Psoas muscle (tissue), 8 donors: ENCODE results near the gene EVX1. TPM values are rescaled to one million over a fixed set of nuclear protein-coding genes. Genes with fewer than 3 reads are reported as not detected.

ENCODE experiments used
- ATAC-seq, 4 donors: fragments of 200-7000 bp; cut with Tn5 transposase; one replicate each; pipeline ENCODE4 v1.9.1; 2020; ENCODE audit warnings: moderate library complexity in 3 of 4, mild to moderate bottlenecking in 2 of 4
- DNase-seq, 2 donors: peaks; one replicate each; pipeline ENCODE4 v3.0.0-alpha.2; 2020
- H3K27ac ChIP-seq: fragments of 200-600 bp; one replicate; pipeline ENCODE4 v1.8.0; 2022
- H3K27me3 ChIP-seq, 3 donors: fragments of 200-600 bp in 1 of 3; one replicate each; pipeline versions ENCODE4 v1.6.1 to v1.8.0; 2013 to 2022; ENCODE audit warnings: low read length in 2 of 3, mild to moderate bottlenecking in 2 of 3, moderate library complexity in 1 of 3; ENCODE audit not compliant: insufficient read depth in 3 of 3
- H3K36me3 ChIP-seq, 2 donors: fragments of 200-600 bp in 1 of 2; one replicate each; pipeline versions ENCODE4 v1.6.1 to v1.8.0; 2013 to 2022; ENCODE audit warnings: low read depth in 1 of 2, mild to moderate bottlenecking in 1 of 2, moderate library complexity in 1 of 2; ENCODE audit not compliant: insufficient read depth in 1 of 2
- H3K4me1 ChIP-seq: fragments of 200-600 bp; one replicate; pipeline ENCODE4 v1.8.0; 2022
- H3K4me3 ChIP-seq: fragments of 200-600 bp; one replicate; pipeline ENCODE4 v1.8.0; 2022; ENCODE audit warnings: mild to moderate bottlenecking
- H3K9me3 ChIP-seq: fragments of 200-600 bp; one replicate; pipeline ENCODE4 v1.8.0; 2022
- WGBS, 3 donors: extraction: QIAGEN DNeasy Blood & Tissue Kit; methylation state at CpG; one replicate each; pipeline versions ENCODE4 v1.1.6 to v1.1.7; 2013; 5-methylcytosine and 5-hydroxymethylcytosine counted together
- intact Hi-C, 2 donors: fragments of 100-400 bp; cut with DNase I; formaldehyde crosslinking; loops; one replicate each; pipeline versions ENCODE4 v1.11.0 to v1.14.2; 2022
- polyA plus RNA-seq, 3 donors: library from polyadenylated mRNA; stranded (reverse); fragments of 200-250 nt; gene quantifications; one replicate each; pipeline ENCODE4 v1.2.3, GENCODE V29; 2013
- total RNA-seq, 4 donors: library from RNA; stranded (reverse); fragmentation: NEBNext Ultra II Directional in 2 of 4; extraction: Animal tissue kit (Norgen Biotek cat#: 25700) in 2 of 4; gene quantifications; one replicate each; pipeline versions ENCODE4 v1.2.1 to v1.2.4, GENCODE V29; 2021 to 2023
- TF ChIP-seq, protein P1 (sequence below): fragments of 200-600 bp; IDR thresholded peaks from one replicate; pipeline ENCODE4 v1.8.0; 2022; ENCODE audit warnings: antibody characterized with exemption
- donor health status: healthy with polysubstance abuse.
- donor health status: DM: no; HTN: no; CAD: no; lungs with moderate emphysema.
- donor health status: Bipolar disorder and iron deficiency.
- donor health status: healthy.
- donor health status: DM: yes; HTN: yes; CAD: no.
- donor health status: DM: no; HTN: no; CAD: no.
- donor health status: DM: no; HTN: no; CAD: no.
- donor health status: DM: yes; HTN: yes; CAD: no.

EVX1 gene
- total and polyA plus RNA-seq, 7 donors: not detected

DNA sequence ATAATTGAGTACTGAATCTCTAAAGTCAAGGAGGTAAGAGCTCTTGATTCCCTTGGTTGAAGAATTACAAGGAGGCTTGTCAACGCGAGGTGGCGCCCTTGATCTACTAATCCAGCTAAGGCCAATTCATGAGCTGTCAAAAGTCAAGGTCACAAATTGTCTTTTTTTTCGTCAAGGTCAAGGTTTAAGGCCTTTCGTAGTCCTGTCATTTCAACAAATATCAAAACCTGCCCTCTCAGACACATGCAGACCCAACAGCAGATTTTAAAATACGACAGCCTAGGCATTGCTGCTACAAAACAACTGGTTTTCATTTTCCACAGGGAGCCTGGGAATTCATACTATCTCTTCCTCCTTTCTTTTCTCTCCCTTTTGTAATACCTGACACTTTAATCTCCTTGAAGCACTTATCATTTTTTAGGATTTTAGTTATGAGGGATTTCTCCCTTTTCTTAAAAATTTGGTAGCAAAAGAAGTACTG lies 46.3 kb upstream of the EVX1 start:
- intact Hi-C loops: loop anchor here (2.0 to 10.0 kb wide), 8 partner anchors 381 to 898 kb away; no protein-coding TSS in a partner anchor
- WGBS, 3 donors: 5 to 7% (median 5%) methylated on average over 6 of the region's 6 CpGs
- Histone ChIP-seq H3K4me3 (no peak overlapping the region), H3K4me1 (peaks cover 10% of the 10 kb centered on the region), H3K9me3 (no peaks in the 10 kb centered on the region), H3K36me3 (no peaks in the 10 kb centered on the region), H3K27me3 (peaks cover 0 to 95% (median 38%) of the 10 kb centered on the region in 3 donors), H3K27ac (no peak overlapping the region)
- TF ChIP-seq, protein P1, sequence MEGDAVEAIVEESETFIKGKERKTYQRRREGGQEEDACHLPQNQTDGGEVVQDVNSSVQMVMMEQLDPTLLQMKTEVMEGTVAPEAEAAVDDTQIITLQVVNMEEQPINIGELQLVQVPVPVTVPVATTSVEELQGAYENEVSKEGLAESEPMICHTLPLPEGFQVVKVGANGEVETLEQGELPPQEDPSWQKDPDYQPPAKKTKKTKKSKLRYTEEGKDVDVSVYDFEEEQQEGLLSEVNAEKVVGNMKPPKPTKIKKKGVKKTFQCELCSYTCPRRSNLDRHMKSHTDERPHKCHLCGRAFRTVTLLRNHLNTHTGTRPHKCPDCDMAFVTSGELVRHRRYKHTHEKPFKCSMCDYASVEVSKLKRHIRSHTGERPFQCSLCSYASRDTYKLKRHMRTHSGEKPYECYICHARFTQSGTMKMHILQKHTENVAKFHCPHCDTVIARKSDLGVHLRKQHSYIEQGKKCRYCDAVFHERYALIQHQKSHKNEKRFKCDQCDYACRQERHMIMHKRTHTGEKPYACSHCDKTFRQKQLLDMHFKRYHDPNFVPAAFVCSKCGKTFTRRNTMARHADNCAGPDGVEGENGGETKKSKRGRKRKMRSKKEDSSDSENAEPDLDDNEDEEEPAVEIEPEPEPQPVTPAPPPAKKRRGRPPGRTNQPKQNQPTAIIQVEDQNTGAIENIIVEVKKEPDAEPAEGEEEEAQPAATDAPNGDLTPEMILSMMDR: peak; percentile 82
- DNase-seq: peak; percentile 81 to 90
- ATAC-seq: peak in 2 of 4 donors; percentile 60 to 71

DNA sequence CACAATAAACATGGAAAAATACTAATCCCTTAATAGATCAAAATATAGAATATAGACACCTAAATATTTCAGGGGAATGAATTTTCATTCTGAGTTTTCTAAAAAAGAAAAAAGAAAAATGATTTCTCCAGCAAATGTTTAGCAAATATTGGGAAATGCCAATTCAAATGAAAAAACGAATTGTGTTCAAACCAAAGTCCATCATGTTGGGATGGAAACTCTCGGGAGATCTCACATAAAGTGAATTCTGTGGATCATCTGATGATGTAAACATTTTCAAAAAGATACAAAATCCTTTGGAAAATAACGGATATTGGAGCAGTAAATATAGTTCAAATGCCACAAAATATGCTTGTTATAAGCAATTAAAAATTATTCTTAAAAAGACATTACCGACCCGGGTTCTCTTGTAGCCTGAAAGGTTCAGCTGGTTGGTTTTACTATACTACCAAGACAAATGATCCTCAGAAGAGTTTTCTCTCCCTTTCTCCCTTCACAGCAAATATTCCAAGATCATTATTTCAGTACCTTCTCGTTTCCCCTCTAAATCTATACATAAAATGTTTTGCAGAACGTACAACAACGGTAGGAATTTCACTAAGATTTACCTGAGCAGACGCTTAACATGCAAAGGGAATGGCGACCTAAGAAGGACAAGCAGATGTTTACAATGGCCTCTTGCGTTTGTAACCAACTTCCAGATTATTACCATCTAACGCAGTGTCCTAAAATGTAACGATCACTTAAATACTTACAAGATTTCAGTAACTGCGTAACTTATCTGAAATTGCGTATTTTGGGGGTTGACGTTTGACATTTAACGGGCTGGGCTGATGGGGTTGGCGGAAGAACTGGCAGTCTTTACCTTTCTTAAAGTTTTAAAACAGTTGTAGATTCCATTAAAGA lies 45.2 kb upstream of the EVX1 start:
- WGBS, 3 donors: 32 to 37% (median 32%) methylated on average over 18 of the region's 18 CpGs
- H3K4me3 ChIP-seq: no peak overlapping the region
- H3K27ac ChIP-seq: no peak overlapping the region
- H3K4me1 ChIP-seq: peaks cover 10% of the 10 kb centered on the region
- H3K36me3 ChIP-seq: no peaks in the 10 kb centered on the region
- no peak for ATAC-seq
- intact Hi-C loops: loop anchor here (2.0 to 10.0 kb wide), 8 partner anchors 380 to 897 kb away; no protein-coding TSS in a partner anchor
- no peak for DNase-seq
- H3K9me3 ChIP-seq: no peaks in the 10 kb centered on the region
- TF ChIP-seq, protein P1: no peak
- peaks cover 0 to 95% (median 37%) of the 10 kb centered on the region in 3 donors for H3K27me3 ChIP-seq

DNA sequence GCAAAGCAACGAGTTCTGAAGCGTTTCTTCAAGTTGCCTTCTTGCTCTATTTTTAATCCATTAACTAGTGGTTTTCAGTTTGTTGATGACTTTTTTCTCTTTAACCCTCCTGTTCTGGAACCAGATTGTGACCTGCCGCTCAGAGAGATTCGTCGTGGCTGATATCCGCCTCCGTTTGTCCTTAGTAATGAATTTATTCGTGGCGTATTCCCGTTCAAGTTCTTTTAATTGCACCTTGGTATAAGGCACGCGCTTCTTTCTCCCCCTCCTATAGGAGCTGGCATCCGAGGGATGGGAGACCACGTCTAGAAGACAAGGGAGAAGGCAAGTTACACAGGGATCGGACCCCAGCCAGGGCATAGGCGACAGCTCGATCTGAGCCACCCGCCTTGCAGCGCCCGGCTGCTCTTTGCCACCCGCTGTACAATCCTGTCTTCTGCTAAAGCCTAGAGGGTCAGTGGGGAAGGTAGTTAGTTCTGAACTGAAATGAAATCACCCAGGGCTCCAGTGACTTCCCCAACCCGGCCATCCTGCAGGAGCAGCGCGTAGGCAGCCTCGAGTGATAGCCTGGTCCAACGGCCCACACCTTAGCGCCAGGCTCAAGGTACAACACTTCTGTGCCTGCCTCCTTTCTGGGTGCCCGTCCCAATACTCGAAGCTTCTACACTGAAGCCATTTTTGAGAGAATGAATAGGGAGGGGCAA lies 44.3 kb upstream of the EVX1 start:
- peak in 1 of 4 donors; percentile 7 for ATAC-seq
- Histone ChIP-seq H3K27ac (no peak overlapping the region), H3K27me3 (peaks cover 0 to 95% (median 38%) of the 10 kb centered on the region in 3 donors), H3K36me3 (no peaks in the 10 kb centered on the region), H3K4me1 (peaks cover 6% of the 10 kb centered on the region), H3K4me3 (peak overlapping the region; percentile 54), H3K9me3 (no peaks in the 10 kb centered on the region)
- WGBS, 3 donors: 14 to 21% (median 16%) methylated on average over 29 of the region's 29 CpGs
- TF ChIP-seq, protein P1: no peak
- intact Hi-C loops: loop anchor here (5.0 to 10.0 kb wide), 7 partner anchors 379 to 897 kb away; no protein-coding TSS in a partner anchor
- peak in 1 of 2 donors; percentile 36 for DNase-seq

DNA sequence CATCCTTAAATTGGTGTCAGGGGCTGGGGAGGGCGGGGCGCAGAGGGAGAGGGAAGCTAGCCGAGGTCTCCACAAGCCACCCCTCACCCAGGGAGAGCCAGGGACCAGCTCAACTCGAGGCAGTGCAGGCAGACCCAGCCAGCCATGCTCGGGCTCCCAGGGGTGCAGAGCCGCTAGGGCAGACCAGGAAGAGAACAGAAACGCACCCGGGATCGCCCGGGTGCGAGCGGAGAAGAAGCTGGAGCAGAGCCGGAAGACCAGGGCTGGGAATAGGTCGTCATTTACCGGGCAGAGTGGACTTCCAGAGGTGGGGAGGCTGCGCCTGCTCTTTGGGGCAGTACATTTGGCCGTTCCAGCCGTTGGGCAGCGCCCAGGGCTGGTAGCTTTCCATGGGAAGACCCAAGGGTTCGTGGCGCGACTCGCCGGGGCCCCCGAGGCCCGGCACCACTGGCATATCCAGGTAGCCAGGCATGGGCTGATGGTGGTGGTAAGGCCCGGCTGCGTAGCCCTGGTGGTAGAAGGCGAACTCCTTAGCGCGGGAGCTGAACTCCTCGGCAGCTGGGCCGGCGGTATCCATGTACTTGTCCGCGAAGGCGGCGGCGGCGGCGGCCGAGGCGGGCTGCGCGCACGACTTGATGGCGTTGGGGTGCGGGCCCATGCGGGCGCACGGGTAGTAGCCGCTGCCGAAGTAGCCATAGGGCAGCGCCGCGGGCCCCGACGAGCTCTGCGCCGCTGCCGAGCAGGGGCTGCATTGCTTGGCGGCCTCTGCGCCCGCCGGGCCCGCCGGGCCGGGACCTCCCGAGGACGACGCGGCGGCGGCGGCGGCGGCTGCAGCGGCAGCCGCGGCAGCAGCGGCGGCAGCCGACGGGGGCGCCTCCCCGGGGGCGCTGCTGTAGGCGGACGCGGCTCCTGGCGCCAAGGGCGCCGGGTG lies 43.5 kb upstream of the EVX1 start:
- peaks cover 0 to 95% (median 43%) of the 10 kb centered on the region in 3 donors for H3K27me3 ChIP-seq
- intact Hi-C loops: loop anchor here (5.0 to 10.0 kb wide), 7 partner anchors 378 to 896 kb away; no protein-coding TSS in a partner anchor
- no peak for DNase-seq
- 2 to 3% (median 2%) methylated on average over 39 to 93 of the region's 93 CpGs for WGBS, 3 donors
- H3K4me1 ChIP-seq: peaks cover 6% of the 10 kb centered on the region
- H3K4me3 ChIP-seq: peak overlapping the region; percentile 54
- TF ChIP-seq, protein P1: no peak
- H3K36me3 ChIP-seq: no peaks in the 10 kb centered on the region
- no peak overlapping the region for H3K27ac ChIP-seq
- ATAC-seq: peak in 3 of 4 donors; percentile 24 to 36 (median 35)
- H3K9me3 ChIP-seq: no peaks in the 10 kb centered on the region
